OCI-M2 (cell line): ENCODE data around the gene CRYBG1.

ENCODE experiments used
- DNase-seq: peaks from one replicate; lab custom pipeline; 2025; ENCODE audit not compliant: unreplicated experiment; lab: John Stamatoyannopoulos, UW

The CRYBG1 gene, protein sequence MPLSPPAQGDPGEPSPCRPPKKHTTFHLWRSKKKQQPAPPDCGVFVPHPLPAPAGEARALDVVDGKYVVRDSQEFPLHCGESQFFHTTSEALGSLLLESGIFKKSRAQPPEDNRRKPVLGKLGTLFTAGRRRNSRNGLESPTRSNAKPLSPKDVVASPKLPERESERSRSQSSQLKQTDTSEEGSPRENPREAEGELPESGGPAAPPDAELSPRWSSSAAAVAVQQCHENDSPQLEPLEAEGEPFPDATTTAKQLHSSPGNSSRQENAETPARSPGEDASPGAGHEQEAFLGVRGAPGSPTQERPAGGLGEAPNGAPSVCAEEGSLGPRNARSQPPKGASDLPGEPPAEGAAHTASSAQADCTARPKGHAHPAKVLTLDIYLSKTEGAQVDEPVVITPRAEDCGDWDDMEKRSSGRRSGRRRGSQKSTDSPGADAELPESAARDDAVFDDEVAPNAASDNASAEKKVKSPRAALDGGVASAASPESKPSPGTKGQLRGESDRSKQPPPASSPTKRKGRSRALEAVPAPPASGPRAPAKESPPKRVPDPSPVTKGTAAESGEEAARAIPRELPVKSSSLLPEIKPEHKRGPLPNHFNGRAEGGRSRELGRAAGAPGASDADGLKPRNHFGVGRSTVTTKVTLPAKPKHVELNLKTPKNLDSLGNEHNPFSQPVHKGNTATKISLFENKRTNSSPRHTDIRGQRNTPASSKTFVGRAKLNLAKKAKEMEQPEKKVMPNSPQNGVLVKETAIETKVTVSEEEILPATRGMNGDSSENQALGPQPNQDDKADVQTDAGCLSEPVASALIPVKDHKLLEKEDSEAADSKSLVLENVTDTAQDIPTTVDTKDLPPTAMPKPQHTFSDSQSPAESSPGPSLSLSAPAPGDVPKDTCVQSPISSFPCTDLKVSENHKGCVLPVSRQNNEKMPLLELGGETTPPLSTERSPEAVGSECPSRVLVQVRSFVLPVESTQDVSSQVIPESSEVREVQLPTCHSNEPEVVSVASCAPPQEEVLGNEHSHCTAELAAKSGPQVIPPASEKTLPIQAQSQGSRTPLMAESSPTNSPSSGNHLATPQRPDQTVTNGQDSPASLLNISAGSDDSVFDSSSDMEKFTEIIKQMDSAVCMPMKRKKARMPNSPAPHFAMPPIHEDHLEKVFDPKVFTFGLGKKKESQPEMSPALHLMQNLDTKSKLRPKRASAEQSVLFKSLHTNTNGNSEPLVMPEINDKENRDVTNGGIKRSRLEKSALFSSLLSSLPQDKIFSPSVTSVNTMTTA (N-terminal part only)

DNA sequence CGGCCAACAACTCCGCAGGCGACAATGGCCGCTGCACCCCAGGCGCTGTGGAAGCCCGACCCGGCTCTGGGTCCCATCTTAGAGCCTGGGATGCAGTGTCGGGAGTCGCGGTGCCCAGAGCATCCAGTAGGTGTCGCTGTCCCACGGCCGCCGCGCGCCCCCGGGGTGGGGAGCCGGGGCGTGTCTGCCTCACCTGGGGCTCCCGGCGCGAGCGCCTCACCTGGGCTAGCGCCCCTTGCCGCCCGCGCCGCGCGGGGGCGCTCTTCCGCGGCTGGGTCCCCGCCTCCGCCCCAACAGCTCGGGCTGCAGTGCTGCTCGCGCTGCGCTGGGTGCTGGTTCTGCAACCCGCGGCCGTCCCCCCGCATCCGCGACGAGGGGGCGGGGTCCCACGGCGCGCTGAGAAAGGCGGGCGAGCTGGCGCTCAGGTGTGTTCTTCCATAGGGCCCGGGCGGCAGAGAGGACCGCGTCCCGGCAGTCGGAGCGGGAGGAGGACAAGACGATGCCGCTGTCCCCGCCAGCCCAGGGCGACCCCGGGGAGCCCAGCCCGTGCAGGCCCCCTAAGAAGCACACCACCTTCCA, at the start of gene CRYBG1:
TSS of gene CRYBG1 (plus strand) at position 308 of the 579 bp plus-strand sequence. CDS start at position 500, 192 bp downstream.
- no peak for DNase-seq

DNA sequence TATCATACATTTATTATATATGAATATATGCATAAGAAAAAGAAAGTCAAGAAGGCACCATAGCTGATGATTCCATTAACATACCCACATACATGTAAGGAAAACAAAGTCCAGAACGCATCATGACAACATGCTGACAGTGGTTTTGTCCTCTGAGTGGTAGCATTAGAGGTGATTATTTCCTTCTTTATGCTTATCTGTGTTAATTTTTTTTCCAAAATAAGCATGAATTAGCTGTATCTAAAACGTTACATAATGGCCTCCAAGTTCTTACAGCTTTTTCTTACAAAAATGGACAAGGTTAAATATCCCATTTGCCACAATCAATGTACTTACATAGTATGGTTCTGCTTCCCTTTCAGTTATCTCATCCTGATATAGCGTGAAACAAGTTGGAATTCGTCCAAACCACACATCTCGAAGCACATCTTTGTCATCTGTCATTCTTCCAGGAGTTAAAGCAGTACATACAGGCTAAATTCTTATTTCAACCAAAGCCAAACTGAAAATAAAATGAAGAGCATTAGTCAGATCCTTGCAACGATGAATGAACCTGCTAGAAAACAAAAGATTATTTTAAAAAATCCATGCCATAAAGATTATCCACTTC, 44.6 kb upstream of the CRYBG1 start:
- no peak for DNase-seq

DNA sequence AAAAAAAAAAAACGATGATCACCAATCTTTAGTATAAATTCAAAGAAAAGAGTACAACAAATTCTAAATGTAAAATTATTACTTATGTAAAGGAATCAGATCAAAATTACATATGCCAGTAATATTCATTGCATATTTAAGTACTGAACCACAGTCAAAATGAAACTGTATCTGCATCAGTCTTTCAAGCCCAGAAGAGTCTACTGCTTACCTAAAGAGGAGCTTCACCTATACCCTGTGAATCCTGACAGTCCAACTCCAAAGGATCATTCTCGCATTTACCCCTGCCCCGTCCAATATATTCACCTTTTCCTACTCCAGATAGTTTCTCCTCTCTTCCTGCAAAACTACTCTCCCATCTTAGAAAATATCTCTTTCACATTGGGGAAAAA, 44.1 kb upstream of the CRYBG1 start:
- DNase-seq = no peak

DNA sequence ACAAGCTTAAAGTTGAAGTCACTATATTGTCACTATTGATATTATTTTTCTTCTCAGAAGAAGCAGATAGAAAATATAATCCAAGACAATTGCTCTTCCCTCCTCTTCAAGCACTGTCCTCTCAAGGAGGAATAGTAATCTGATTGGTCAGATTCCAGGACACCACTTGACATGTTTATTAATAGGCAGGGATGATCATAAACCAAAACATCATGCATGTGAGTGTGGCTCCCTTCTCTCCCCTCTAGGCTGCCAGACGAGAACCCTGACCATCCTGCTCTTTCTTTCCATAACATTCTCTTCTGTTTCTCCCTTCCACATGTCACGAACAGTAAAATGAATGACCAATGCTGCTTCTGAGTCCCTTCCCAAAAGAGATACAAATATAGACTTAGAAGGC, 42.5 kb upstream of the CRYBG1 start:
- DNase-seq = no peak

DNA sequence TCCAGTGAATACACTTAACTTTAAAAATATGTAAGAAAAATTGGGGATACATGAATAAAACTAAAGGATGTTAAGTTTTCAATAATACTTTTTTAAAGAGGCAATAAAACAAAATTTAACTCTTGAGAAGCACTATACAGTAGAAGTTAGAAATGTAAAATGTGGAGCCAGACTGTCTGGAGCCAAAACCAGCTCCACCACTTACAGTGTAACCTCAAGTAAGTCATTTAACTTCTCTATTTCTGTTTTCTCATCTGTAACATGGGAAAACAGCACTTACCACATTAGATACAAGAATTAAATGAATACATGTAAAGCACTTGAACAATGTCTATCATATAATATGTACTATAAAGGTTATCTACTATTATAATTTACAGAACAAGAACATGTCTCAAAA, 41.7 kb upstream of the CRYBG1 start:
- no peak for DNase-seq

DNA sequence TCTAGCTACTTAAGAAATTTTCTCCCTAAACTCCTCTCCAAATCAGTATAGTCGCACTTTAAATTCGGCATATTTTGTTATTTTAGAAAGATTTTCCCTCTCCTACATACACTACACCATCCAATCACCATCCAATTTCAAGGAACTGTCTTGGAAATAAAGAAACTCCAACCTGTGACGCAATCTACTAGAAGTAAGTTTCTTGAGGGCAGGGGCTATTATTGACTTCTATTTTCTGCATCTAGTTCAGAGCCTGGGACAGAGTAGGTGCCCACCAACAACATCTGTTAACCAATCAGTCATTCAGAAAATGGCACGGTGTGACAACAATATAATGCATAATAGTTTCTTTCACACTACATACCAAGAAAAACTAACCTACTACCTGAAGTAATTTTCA, 38.6 kb upstream of the CRYBG1 start:
- no peak for DNase-seq

DNA sequence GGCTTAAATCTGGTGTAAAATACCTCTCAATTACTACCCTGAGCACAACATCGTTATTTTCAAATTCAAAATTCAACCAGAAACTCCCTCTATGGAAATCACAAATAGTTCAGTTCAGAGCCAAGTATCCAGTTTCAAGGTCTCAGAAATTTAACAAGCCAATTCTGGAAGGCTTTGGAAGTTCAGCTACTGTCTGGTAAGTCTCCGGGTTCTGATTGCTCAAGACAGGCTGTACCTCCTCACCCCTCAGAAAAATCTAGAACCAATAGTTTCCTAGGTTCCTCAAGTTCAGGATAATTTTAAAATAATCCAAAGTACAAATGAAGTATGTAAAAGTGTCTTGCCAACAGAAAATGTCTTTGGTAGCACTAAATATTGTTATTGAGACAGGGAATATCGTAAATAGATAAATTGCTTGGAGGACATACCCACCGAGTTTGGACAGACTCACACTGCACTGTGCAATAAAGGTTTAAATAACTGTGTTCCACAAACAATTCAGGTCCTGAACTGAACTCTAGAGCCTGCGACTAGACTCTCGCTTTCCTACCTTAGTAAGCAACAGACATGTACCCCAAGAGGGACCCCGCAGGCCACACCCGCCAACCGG, 35.7 kb upstream of the CRYBG1 start:
- no peak for DNase-seq

DNA sequence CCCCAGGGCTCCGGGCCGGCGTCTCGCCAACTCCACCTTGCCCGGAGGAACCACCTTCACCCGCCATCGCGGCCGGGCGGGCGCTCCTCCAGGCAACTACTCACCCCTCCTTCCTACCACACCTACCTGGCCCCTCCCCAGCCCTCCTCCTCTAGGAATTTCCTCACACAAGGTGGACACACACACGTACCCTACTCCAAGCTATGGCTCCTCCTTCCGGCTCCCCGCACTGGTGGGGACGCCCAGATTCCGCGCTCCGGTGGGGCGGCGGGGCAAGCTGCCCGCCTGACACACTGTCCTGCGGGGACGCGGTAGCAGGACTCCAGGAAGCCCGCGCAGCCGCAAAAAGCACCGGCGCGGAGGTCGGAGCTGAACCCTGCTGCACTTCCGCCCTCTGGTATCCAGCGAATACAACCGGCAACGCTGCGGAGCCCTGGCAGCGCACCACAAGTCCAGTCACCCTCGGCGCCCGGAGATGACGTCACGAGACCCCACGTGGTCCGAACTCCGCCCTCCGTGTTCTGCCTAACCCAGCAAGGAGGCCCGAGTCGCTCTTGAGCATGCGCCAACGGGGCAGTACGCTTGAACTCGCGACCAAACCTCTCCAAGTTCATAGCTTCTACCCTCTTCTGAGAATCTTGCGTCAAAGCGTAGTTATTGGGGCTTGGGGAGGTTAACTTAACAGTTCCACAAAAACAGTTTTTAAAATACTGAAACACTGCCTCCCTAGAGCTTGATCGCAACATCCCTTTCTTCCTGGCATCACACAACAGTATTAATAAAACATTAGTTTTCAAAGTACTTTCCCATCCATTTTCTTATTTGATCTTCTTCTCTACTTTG, 35.0 kb upstream of the CRYBG1 start, which contains the start of gene ATG5:
TSS of gene ATG5 (minus strand) at position 425 of the 843 bp plus-strand sequence. CDS start 9,552 bp downstream, outside the sequence.
- DNase-seq = peak; percentile 91

DNA sequence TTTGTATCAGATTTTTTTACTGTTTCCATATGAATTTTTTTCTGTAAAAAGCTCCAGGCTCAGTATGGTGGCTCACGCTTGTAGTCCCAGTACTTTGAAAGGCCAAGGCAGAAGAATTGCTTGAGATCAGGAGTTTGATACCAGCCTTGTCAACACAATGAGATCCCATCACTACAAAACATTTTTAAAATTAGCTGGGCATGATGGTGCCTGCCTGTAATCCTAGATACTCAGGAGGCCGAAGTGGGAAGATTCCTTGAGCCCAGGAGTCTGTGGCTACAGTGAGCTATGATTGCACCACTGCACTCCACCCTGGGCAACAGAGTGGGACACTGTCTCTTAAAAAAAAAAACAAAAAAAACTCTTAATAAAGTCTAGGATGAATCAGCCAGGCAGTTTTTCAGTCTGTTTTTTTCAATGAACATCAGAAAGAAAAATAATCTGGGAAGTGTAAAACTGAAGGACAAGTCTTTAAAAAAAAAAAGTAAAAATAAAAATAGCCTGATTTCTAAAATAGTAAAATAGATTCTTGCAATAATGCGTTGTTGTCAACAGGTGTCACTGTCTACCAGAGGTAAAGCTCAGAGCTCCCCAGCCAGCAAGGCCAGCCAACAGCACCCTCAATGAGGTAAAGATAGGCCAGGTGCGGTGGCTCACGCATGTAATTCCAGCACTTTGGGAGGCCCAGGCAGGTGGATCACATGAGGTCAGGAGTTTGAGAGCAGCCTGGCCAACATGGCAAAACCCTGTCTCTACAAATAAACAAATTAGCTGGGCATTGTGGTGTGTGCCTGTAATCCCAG, 25.7 kb upstream of the CRYBG1 start:
- no peak for DNase-seq

DNA sequence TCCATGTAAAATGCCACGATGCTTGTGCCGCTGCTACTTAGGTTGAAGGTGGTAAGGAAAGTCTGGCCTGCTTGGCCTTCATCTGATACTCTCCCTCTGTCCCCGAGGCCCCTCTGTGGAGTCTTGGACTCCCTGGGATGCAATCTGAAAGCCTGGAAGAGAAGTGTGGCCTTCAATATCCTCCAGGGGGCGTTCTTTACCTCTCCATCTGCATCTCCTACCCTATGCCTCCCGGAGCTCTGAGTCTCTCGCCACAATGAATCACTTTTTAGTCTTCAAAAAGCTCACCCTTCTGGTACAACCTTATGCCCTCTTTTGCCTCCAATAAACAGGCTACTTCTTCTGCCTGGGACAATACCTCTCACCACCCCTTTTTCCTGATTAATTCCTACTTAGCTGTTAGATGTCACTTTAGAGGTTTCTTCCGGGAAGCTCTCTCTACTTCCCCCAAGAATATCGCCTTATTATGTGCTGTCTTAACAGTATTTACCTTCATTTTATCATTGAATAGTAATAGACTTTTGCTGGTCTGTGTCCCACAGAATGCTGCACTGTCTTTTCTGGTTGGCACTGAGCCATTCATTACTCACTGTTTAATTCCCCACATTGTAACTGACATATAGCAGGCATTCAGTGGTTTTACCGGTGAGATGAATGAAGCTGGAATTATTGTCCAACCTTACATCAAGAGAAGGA, 21.0 kb upstream of the CRYBG1 start:
- no peak for DNase-seq

DNA sequence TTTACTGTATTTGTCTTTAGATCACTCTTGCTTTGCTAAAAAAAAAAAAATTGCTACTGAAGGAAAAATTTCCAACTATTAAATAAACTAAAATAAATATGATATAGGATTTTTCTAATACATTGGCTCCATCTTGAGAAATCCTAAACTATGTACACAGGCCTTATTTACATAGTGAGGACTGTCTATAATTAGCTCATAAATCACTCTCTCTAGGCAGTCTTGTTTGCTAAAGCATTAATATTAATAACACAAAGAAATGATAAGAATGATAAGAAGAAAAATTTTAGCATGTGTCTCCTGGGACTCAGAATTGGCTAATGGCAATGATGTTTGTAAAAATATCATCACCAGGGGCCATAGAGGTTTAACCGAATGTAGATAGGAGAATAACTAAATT, 13.3 kb upstream of the CRYBG1 start:
- no peak for DNase-seq

DNA sequence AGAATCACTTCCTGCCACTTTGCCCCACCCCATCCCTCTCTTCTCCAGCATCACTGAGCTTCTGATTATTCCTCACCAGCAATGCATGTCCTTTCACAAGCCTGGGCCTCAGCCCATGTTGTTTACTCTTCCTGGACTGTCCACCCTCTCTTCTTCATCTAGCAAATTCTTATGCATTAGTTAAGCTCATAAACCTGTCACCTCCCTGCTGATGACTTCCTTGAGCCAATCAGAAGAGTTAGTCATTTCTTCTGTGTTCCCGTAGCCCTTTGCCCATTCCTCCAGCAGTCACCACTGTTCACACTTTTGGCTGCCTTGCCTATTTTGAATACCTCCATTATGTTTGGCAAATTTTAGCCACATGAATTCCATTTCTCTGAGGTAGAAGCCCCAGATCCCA, 4.1 kb upstream of the CRYBG1 start:
- no peak for DNase-seq

DNA sequence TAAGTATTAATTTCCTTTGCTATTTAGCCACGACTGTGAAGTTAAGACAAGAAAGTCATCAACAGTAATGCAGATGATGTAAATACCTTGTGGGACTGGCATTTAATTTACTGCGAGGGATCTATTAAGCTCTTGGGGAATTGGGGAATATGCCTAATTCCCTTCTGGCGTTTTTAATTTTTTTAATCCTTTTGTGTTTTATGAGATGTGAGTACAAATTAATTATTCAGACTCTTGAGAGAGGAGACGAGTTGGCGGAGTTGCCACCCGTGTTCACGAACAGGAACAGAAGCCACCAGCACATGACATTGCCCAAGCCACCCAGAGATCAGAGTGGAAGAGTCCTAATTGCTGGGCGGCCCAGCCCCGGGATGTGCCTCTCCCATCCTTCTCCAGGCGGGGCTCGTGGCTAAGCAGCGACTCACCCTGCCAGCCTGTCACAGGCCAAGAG, 533 bp upstream of the CRYBG1 start:
- DNase-seq = no peak

DNA sequence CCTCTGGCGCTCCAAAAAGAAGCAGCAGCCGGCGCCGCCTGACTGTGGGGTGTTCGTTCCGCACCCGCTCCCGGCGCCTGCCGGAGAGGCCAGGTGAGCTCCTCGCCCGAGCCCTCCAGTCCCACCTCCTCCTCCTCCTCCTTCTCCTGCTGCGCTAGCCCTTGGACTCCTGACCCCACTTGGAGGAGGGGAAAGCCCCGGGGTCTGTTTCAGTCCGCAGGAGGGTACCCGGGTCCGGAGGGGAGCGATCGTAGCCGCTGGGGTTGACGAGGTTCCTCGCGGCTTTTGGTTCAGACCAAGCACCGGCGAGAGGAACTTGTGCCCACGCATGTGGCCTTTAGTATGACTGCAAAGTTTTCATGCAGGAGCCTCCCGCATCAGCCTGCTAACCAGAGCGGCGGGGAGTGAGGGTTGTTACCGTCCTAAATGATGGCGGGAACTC, 493 bp downstream of the CRYBG1 start:
- no peak for DNase-seq

DNA sequence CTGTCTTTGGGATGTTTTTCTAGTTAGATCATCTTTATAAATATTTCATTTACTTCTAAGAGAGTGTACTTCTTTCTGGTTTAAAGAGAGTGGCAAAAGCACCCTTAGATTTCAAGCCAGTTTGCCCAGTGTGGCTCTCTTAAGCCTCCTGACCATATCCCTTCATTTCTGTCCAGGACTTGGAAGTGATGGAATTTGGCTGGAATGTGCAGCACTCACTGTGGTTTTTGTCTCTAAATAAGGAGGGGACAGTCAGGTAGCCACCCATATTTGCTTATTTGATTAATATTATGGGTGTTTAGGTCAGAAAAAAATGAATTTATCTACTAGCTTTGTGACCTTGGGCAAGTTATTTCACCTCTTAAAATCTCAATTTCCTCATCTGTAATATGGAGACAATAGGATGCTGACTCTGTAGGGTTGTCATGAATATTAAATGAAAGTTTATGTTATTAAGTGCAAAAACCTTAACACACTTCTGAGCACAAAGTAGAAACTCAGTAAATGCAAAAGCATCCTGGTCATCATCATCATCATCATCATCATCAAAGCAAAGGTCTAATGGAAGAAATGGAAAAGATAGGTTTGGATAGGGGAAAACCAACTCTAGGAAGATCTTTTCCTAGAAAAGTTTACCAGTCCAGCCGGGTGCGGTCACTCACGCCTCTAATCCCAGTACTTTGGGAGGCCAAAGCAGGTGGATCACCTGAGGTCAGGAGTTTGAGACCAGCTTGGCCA, 3.1 kb downstream of the CRYBG1 start:
- no peak for DNase-seq

DNA sequence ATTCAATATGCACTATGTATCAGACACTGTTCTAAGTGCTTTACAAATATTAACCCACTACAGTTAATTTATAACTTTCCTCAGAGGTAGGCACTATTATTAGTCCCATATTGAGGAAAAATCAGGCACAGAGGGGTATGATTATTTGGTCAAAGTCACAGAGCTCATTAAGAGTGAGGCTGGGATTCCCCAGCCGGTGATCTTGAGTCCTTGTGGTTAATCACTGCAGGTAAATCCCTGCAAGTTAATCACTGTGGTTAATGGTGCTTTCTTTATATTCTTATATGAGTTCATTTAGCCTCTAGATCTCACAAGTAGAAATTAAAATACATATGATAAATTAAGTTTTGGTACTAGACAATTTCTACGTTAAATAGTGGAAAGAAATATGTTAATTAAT, 9.2 kb downstream of the CRYBG1 start:
- no peak for DNase-seq

DNA sequence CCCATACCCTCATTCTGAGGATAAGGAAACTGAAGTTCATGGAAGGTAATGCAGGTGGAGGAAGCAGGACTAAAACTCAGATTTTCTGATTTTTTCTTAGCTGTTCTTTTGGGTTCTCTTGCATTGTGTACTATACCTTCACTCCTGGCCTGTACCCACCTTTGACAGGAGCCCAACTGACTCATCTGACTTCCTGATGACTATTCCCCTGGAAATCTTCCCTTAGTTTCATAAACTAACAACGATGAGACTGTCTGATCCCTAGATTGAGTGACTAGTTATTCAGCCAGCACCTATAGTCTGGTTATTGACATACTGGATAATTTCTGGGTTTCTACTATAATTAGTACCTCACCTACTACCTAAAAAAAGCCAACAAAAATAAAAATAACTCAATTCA, 10.1 kb downstream of the CRYBG1 start:
- no peak for DNase-seq
